GM12865 (cell line): ENCODE results near the gene SUPT4H1.

Experiments used
- DNase-seq: peaks from one replicate; pipeline ENCODE4 v3.0.0; 2010; ENCODE audit warnings: low read depth
- H3K4me3 ChIP-seq: 2 replicates; pipeline ENCODE4 v1.5.1; 2011; ENCODE audit warnings: mild to moderate bottlenecking, low read depth, low read length, control low read depth
- TF ChIP-seq, protein P1 (sequence below): IDR thresholded peaks from 2 replicates; pipeline ENCODE4 v1.5.1; 2011; ENCODE audit warnings: low read length, control low read depth, low read depth, inconsistent platforms; ENCODE audit not compliant: insufficient read depth; ENCODE audit errors: missing control alignments

Gene SUPT4H1

DNA sequence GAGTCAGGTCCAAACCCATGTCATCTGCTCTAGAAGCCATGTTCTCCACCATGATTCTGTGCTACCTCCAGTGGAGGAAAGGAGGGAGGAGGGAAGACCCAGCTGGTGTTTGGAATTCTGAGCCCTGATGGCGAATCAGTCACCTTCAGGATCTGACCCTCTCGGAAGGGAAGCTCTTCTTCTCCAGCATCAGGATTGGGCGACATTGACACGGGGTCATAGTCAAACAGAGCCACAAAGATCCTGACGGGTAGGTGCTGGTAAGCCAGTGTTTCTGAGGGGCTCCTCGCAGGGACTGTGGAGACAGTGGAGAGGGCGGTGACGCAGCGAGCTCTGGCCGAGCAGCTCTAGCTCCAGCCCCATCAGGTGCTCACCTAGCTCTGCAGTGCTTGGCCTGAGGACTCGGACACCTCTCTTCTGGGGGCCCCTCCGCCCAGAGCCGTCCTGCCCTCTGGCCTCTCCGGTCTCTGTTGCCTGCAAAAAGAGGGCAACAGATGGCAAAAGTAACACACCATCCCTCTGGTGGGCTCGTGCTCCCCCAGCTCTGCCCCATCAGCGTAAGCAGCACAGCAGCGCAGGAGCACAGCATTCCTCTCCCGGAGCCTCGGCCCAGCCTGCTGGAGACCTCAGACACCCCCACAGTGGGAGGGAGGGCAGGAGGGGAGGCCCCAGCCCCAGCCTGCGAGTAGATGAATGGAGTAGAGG is 44.4 kb downstream of the SUPT4H1 start:
- TF ChIP-seq, protein P1, sequence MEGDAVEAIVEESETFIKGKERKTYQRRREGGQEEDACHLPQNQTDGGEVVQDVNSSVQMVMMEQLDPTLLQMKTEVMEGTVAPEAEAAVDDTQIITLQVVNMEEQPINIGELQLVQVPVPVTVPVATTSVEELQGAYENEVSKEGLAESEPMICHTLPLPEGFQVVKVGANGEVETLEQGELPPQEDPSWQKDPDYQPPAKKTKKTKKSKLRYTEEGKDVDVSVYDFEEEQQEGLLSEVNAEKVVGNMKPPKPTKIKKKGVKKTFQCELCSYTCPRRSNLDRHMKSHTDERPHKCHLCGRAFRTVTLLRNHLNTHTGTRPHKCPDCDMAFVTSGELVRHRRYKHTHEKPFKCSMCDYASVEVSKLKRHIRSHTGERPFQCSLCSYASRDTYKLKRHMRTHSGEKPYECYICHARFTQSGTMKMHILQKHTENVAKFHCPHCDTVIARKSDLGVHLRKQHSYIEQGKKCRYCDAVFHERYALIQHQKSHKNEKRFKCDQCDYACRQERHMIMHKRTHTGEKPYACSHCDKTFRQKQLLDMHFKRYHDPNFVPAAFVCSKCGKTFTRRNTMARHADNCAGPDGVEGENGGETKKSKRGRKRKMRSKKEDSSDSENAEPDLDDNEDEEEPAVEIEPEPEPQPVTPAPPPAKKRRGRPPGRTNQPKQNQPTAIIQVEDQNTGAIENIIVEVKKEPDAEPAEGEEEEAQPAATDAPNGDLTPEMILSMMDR, result no peak
- DNase-seq, result no peak
- no peak overlapping the region for H3K4me3 ChIP-seq

DNA sequence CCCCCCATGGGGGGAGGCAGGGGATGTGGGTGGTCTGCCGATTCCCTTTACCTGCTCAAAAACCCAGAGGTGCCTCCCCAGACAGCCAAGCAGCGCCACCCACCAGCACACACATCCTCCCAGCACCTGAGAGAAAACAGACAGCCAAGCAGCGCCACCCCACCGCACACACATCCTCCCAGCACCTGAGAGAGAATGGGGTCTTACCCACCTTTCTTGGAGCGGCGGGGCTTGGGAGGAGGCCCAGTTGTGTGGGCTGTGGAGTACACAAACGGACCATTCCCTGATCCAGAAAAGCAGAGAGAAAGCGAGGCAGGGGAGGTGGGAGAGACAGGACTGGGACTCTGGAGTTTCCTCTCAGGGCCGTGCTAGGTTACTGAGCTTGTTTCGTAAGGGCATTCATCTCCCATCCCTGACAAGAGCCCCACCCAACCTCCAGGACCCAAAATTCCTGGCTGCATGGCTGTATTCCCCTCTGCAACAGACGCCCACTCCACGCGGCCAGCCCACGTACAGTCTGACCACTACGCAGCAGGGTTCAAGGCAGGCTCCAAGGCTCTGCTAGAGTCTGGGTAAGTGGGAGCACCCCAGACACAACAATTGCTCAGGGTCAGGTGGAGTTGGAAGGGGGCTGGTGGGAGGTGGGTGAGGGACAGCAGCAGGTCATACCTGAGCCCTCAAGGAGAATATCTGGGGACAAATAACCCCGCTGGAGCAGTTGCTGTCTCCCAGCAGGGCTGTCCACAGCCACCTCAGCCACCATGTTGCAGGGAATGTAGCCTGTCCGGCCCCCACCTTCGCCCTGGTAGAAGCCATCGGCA is 45.7 kb downstream of the SUPT4H1 start:
- no peak overlapping the region for H3K4me3 ChIP-seq
- no peak for DNase-seq
- TF ChIP-seq, protein P1, result no peak

DNA sequence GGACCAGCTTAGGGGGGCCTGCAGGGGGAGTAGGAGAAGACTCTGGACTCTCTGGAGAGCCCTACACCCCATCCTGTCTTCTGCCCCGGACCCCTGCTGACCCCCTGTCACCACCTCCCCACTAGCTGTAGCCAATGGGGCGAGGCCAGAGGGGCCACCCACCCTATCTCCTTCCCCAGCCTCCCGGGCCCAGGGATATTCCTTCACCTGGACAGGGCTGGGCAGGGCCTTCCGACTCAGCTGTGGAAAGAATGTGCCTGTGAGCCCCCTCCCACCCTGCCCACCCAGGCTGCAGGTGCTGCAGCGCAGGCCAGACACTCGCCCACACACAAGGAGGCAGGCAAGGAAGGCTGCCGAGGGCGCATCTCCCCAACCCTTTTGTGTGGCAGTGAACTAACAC is 46.4 kb downstream of the SUPT4H1 start:
- TF ChIP-seq, protein P1, result no peak
- no peak for DNase-seq
- H3K4me3 ChIP-seq, result no peak overlapping the region

DNA sequence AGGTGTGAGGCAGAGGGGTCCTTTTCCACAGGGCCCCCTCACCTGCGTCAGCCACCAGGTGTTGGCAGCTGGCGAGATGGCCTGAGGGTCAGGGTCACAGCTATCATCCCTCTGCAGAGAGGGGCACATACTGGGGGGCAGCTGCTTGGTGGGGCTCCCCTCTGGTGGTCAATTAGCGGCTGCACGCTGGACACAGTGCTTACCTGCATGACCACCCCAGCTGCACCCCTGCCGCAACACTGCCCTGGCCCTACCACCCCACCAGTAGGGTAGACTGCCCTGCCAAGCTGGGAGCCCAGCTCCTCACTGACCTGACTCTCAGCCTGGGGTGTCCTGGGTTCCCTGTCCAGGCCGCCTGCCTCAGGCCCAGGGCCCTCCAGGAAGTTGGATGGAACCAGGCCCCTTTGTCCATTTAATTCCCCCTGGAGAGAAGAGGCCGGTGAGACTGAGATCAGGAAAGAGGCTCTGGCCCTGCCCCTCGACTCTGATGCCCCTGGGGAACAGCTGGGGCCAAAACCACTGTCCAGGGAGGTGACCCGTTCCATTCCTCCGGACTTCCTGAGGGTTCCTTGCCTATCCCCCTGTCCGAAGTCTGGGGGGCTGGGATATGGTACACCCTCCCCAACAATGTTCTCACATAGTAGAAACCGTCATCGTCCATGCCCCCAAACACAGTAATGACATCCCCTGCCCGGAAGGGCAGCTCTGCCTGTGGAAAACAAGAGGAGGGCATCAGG is 47.1 kb downstream of the SUPT4H1 start:
- no peak for DNase-seq
- no peak overlapping the region for H3K4me3 ChIP-seq
- TF ChIP-seq, protein P1, result no peak

DNA sequence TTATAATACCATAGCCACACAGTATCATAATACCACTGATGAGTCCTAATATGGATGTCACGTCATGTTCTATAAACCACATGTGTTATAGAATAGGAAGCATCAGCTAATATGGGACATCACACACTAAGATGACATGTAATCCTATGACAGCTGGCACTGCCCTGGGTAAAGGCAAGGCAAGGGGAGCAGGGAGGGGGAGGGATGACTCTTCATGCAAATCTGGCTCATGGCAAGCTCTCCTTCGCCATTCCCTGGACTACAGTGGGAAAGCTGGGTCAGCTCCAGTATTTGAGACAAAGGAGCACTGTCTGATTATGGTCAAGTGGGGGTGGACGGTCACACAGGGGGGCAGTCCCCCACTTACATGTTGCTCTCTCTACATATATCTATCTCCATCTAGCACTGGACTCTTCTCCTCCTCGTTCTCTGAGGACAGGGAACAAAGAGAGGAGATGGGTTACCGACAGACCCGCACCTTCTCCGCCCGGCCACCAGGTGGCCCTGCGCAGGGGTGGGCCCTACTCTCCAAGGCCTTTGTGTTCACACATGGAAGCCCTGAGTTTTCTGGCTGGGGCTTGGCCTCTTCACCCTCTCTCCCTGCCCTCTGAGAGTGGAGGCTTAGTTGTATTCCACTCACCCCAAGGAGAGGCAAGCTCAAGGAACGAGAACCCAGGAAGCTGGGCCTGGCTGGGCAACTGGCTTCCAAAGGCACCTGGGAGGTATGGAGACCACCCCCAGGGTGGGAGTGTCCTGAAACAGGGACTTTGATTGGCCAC is 47.8 kb downstream of the SUPT4H1 start:
- H3K4me3 ChIP-seq, result no peak overlapping the region
- TF ChIP-seq, protein P1, result peak; percentile 91
- DNase-seq, result peak; percentile 74

DNA sequence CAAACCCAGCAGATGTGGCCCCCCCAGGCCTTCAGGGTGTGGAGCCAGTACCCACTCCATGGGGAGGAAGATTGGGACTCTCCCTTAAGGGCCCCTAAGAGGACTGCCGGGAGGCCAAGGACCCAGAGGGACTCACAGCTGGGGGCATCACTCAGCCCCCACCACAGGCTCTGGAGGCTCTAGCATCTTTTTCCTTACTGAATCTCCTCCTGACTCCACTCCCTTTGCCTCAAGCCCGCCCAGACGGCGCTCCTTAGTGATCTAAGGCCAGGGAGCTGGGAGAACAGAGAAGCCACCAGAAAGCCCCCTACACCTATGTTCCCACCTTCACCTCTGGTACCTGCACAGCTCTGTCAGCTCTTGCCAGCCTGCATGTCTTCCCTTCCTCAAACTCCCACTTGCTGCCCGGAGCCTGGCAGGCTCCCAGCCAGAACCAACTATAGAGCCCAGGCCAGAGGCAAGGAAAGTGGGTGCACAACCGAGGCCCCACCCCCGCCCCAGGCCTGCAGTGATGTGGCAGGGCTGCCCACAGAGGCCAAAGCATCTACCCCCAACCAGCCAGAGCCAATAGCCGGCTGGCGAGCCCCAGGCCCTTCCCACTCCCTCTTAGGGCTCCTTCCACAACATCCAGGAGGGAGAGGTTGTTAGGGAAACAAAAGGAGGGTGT is 48.9 kb downstream of the SUPT4H1 start:
- TF ChIP-seq, protein P1, result no peak
- no peak for DNase-seq
- no peak overlapping the region for H3K4me3 ChIP-seq
